Thoracic aorta (tissue), 2 donors: ENCODE data around the gene TICRR. TPM values are rescaled to one million over a fixed set of nuclear protein-coding genes. Genes with fewer than 3 reads are reported as not detected.
A peak's percentile ranks its signal among the peaks of the same experiment; 100 is the strongest.

ENCODE experiments used
- ATAC-seq: fragments of 150-250 bp; one replicate; pipeline ENCODE4 v1.8.0; 2017; ENCODE audit warnings: low read depth; ENCODE audit not compliant: insufficient number of reproducible peaks, low FRiP score
- DNase-seq: peaks from one replicate; pipeline ENCODE4 v3.0.0-alpha.2; 2020; ENCODE audit warnings: low spot score
- H3K27ac ChIP-seq, 2 donors: fragments of 200-600 bp; sonication (generic); 1 replicate in 1 of 2; 2 replicates in 1 of 2; pipeline ENCODE4 v1.5.1; 2016; ENCODE audit warnings: mild to moderate bottlenecking in 2 of 2, moderate library complexity in 2 of 2
- H3K27me3 ChIP-seq: fragments of 200-600 bp; sonication (generic); replicated peaks from 2 replicates; pipeline ENCODE4 v1.6.0; 2016; ENCODE audit warnings: mild to moderate bottlenecking; ENCODE audit not compliant: insufficient read depth
- H3K36me3 ChIP-seq: fragments of 200-600 bp; sonication (generic); one replicate; pipeline ENCODE4 v1.5.1; 2016
- H3K4me1 ChIP-seq, 2 donors: fragments of 200-600 bp; sonication (generic); 1 replicate in 1 of 2; 2 replicates in 1 of 2; pipeline versions ENCODE4 v1.5.1 to v1.6.0; 2016; ENCODE audit warnings: low read depth in 2 of 2, mild to moderate bottlenecking in 1 of 2; ENCODE audit not compliant: control insufficient read depth in 1 of 2
- H3K4me3 ChIP-seq: fragments of 200-600 bp; sonication (generic); 2 replicates; pipeline ENCODE4 v1.5.1; 2016; ENCODE audit warnings: mild to moderate bottlenecking
- H3K9me3 ChIP-seq: fragments of 200-600 bp; sonication (generic); 2 replicates; pipeline ENCODE4 v1.5.1; 2016
- total RNA-seq, 2 donors: library from RNA; depleted of rRNA; stranded (reverse); fragments of >200 nt; gene quantifications; one replicate each; pipeline versions ENCODE4 v1.1.0 to v1.2.3, GENCODE V29; 2016
- TF ChIP-seq, protein P1 (sequence below): fragments of 200-600 bp; sonication (generic); IDR thresholded peaks from one replicate; pipeline ENCODE4 v1.5.1; 2019; ENCODE audit warnings: antibody characterized with exemption

Gene TICRR
- total RNA-seq, 2 donors from 2014 or later: not detected

DNA sequence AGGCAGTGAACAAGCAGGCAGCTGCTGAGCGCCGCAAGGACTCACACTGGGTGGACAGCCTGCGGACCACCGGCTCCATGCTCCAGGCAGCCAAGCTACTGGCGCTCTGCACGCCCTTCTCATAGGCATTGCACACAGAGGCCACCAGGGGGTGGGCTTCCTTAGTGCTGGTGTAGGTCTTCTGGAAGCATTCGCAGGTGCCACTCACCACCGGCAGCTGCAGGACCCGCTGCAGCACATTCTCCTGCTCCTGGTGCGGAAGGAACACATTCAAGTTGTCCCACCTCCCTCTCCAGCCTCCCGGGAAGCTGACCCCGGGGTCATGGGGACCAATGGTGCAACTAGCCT is 97.9 kb downstream of the TICRR start:
- no peak for DNase-seq
- no peak overlapping the region for H3K4me3 ChIP-seq
- H3K27ac ChIP-seq: peak overlapping the region; percentile 90 to 91
- no peaks in the 10 kb centered on the region for H3K36me3 ChIP-seq
- TF ChIP-seq, protein P1, sequence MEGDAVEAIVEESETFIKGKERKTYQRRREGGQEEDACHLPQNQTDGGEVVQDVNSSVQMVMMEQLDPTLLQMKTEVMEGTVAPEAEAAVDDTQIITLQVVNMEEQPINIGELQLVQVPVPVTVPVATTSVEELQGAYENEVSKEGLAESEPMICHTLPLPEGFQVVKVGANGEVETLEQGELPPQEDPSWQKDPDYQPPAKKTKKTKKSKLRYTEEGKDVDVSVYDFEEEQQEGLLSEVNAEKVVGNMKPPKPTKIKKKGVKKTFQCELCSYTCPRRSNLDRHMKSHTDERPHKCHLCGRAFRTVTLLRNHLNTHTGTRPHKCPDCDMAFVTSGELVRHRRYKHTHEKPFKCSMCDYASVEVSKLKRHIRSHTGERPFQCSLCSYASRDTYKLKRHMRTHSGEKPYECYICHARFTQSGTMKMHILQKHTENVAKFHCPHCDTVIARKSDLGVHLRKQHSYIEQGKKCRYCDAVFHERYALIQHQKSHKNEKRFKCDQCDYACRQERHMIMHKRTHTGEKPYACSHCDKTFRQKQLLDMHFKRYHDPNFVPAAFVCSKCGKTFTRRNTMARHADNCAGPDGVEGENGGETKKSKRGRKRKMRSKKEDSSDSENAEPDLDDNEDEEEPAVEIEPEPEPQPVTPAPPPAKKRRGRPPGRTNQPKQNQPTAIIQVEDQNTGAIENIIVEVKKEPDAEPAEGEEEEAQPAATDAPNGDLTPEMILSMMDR: no peak
- peaks cover 20 to 30% of the 10 kb centered on the region in 2 donors for H3K4me1 ChIP-seq
- no peaks in the 10 kb centered on the region for H3K27me3 ChIP-seq
- no peak for ATAC-seq
- H3K9me3 ChIP-seq: no peaks in the 10 kb centered on the region

DNA sequence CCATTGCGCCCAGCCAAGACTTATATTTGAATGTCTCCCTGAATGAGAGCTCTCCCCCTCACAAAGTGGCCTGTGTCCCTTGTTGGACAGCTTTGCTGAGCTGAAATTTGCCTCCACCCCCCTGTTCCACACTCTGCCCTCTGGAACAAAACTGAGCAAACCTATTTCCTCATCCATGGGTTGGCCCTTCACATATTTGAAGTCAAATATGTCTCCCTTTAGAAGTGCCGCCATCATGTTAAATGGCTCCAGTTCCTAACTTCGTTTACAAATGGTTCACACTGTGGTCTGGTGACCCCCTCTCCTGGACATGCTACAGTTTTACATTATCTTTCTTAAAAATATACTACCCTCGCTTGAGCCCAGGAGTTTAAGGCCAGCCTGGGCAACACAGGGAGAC is 99.3 kb downstream of the TICRR start:
- Histone ChIP-seq H3K4me3 (no peak overlapping the region), H3K4me1 (peaks cover 20 to 36% of the 10 kb centered on the region in 2 donors), H3K27me3 (no peaks in the 10 kb centered on the region), H3K36me3 (no peaks in the 10 kb centered on the region), H3K9me3 (no peaks in the 10 kb centered on the region), H3K27ac (no peak overlapping the region)
- DNase-seq: no peak
- ATAC-seq: no peak
- TF ChIP-seq, protein P1: no peak

DNA sequence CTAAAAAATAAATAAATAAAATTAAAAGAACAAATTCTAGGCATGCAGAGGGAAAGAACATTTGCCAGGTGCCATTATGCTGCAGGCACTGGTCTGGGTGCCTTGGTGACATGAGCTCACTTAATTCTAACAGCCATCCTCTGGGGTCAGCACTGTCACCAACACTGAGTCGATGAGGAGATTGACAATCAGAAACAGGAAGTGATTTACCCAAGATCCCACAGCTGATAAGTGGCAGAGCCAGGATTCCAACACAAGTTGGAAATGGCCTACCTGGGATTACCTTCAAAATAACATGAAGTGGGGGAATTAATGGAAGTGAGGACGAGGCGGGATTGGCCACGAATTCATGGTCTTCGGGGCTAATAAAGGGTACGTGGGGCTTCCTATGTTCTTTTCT is 100.3 kb downstream of the TICRR start:
- no peaks in the 10 kb centered on the region for H3K27me3 ChIP-seq
- H3K4me3 ChIP-seq: no peak overlapping the region
- no peaks in the 10 kb centered on the region for H3K36me3 ChIP-seq
- ATAC-seq: no peak
- H3K9me3 ChIP-seq: no peaks in the 10 kb centered on the region
- H3K27ac ChIP-seq: no peak overlapping the region
- H3K4me1 ChIP-seq: peaks cover 24 to 47% of the 10 kb centered on the region in 2 donors
- no peak for DNase-seq
- TF ChIP-seq, protein P1: no peak

DNA sequence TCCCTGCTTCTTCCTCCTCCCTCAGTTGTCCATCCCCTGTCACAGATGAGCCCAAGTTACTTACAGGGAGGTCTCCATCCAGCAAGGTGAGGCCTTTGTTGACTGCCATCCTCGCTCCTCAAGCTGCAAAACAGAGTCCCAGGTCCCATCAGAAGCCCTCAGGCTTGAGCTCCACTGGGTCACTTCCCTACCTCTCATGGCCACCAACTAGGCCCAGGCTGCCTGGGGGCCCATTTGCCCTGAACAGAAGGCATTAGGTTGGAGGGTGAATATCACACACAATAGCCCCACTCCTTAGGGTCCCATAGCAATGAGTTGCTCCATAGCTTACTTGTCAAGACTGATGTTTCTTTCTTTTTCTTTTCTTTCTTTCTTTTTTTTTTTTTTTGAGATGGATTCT is 102.1 kb downstream of the TICRR start:
- TF ChIP-seq, protein P1: no peak
- Histone ChIP-seq H3K4me3 (no peak overlapping the region), H3K27me3 (no peaks in the 10 kb centered on the region), H3K36me3 (peaks cover 4% of the 10 kb centered on the region), H3K27ac (no peak overlapping the region), H3K9me3 (no peaks in the 10 kb centered on the region), H3K4me1 (peaks cover 26 to 50% of the 10 kb centered on the region in 2 donors)
- DNase-seq (no peak), ATAC-seq (no peak)

Other genes starting within 250 kb of the TICRR start
- 10 to 100 TPM; 89.2 to 89.8 TPM for gene POLG, start 240.6 kb upstream of the TICRR start, total RNA-seq
- gene RHCG, start 78.9 kb upstream of the TICRR start, total RNA-seq: not detected
- gene KIF7, start 80.0 kb downstream of the TICRR start, total RNA-seq: 10 to 100 TPM; 26.4 to 28.4 TPM
- 10 to 100 TPM in 1 of 2 donors, 1 to 10 TPM in 1; 5.7 to 24.2 TPM for gene PLIN1, start 103.9 kb downstream of the TICRR start, total RNA-seq
- 10 to 100 TPM in 1 of 2 donors, 1 to 10 TPM in 1; 4.5 to 17.3 TPM for gene PEX11A, start 115.3 kb downstream of the TICRR start, total RNA-seq
- gene WDR93, start 115.3 kb downstream of the TICRR start, total RNA-seq: not detected
- under 1 TPM in 1 of 2 donors, not detected in 1; 0.95 TPM for gene MESP1, start 175.8 kb downstream of the TICRR start, total RNA-seq
- 1 to 10 TPM in 1 of 2 donors, not detected in 1; 1.8 TPM for gene MESP2, start 200.9 kb downstream of the TICRR start, total RNA-seq
- 10 to 100 TPM; 27.5 to 29.2 TPM for gene ANPEP, start 239.4 kb downstream of the TICRR start, total RNA-seq